ENCODE results near the gene SNRPA. TPM values are rescaled to one million over a fixed set of nuclear protein-coding genes. Genes with fewer than 3 reads are reported as not detected.

SNRPA gene
- total and polyA plus RNA-seq, 2 of the 13 experiments (the other 11 are each of a cell fraction or from before 2014, with no cell fraction given): 59.6 to 162 TPM

- no peak for TF ChIP-seq ZNF24 (IDR thresholded peaks at IDR 0.05)
- TF ChIP-seq TAF1 (CRISPR knock-in tag; IDR thresholded peaks at IDR 0.05): peak; percentile 46; the same call in 1 of the 2 replicates
- no peak for TF ChIP-seq RCOR2 (CRISPR knock-in tag; IDR thresholded peaks at IDR 0.05)
- no peak for TF ChIP-seq GRHL1 (CRISPR knock-in tag; conservative IDR thresholded peaks at IDR 0.05)
- no peak for TF ChIP-seq MAX (IDR thresholded peaks at IDR 0.05)
Measured at GRCh38 chr19:40777645-40777936, 26.6 kb downstream of the SNRPA start (continued).

- Histone ChIP-seq H3K27ac (ENCODE audit: extremely low read length, insufficient read depth, low read length) (peak within 1 kb of the TSS; percentile 97), H4K20me1 (ENCODE audit: insufficient read depth, low read length) (no peaks in the 10 kb centered on the region), H3K4me3 (replicated peaks in 1 of 3; ENCODE audit: insufficient read depth in 1 of 3, low read depth in 2 of 3, low read length in 3 of 3) (peak within 1 kb of the TSS; percentile 70 to 88 (median 81)), H3K27me3 (ENCODE audit: control insufficient read depth in 1 of 2, insufficient read depth in 2 of 2, low read length in 2 of 2) (no peaks in the 10 kb centered on the region; a peak in 1 of 5 replicates), H3K4me1 (ENCODE audit: insufficient read depth, low read length) (peaks cover 31% of the 10 kb centered on the region), H3K36me3 (replicated peaks in 1 of 2; ENCODE audit: control insufficient read depth in 1 of 2, insufficient read depth in 2 of 2, low read length in 2 of 2) (no peaks in the 10 kb centered on the region), H3K79me2 (ENCODE audit: insufficient read depth, low read length) (no peaks in the 10 kb centered on the region), H3K9me3 (ENCODE audit: low read length) (no peaks in the 10 kb centered on the region), H3K9ac (ENCODE audit: insufficient read depth, low read depth, low read length) (peak within 1 kb of the TSS; percentile 90), H3K4me2 (ENCODE audit: low read depth, low read length) (peak within 1 kb of the TSS; percentile 95), H2AFZ (ENCODE audit: low read length) (peak within 1 kb of the TSS; percentile 16)
- ChIA-PET CTCF (ENCODE audit: low intra/inter-chr PET ratio, low total read pairs) (no interaction called here), POLR2A (interaction anchor here (0.6 to 4.1 kb wide), 26 partner anchors 8 to 780 kb away, joined by 3 to 90 read pairs (median 6); partner anchors contain the start of genes ACTMAP, COQ8B, EGLN2 and ITPKC)
- WGBS (ENCODE audit: low lambda C conversion rate): 2% methylated on average over 32 of the region's 56 CpGs
- FAIRE-seq (peak; percentile 87), DNase-seq (ENCODE audit: low spot score) (peak; percentile 99), ATAC-seq (peak; percentile 88)
- no TSS peak for BruUV-seq (replicated peaks)
- in situ Hi-C loops (cut with HindIII; ENCODE audit: extremely low pct_ligation_motif_present, low pct_unique_long_range_greater_than_20kb): no loop called here
- intact Hi-C loops (cut with micrococcal nuclease; ENCODE audit: unreplicated experiment): loop anchor here (1.0 kb wide), 1 partner anchor 20 kb away; no protein-coding TSS in a partner anchor
- TF ChIP-seq ZNF569 (CRISPR knock-in tag; IDR thresholded peaks at IDR 0.05; ENCODE audit: borderline replicate concordance) (no peak), ELF1 (CRISPR knock-in tag; IDR thresholded peaks at IDR 0.05) (peak; percentile 96), KDM5A (IDR thresholded peaks at IDR 0.05; ENCODE audit: borderline replicate concordance, low read length) (peak; percentile 37; the same call in 1 of the 2 replicates), CHCHD3 (CRISPR knock-in tag; IDR thresholded peaks at IDR 0.05) (no peak), CEBPZ (IDR thresholded peaks at IDR 0.05; ENCODE audit: low read length) (peak; percentile 40; the same call in 1 of the 2 replicates), DNMT1 (CRISPR knock-in tag; IDR thresholded peaks at IDR 0.05) (no peak), MXD1 (CRISPR knock-in tag; IDR thresholded peaks at IDR 0.05) (no peak), CBX5 (CRISPR knock-in tag; IDR thresholded peaks at IDR 0.05; ENCODE audit: borderline replicate concordance) (no peak), EEA1 (CRISPR knock-in tag; IDR thresholded peaks at IDR 0.05; ENCODE audit: borderline replicate concordance) (0 out of 2 replicates have a peak, but pooled peaks have one; percentile 40), POLR2G (IDR thresholded peaks at IDR 0.05; ENCODE audit: low read depth, low read length) (peak; percentile 64; the same call in 1 of the 2 replicates)
Measured at GRCh38 chr19:40777937-40778705, 27.1 kb downstream of the SNRPA start, which contains the start of gene RAB4B. Gene RAB4B, plus strand, starts transcription at chr19:40778247. Its CDS starts 129 bp downstream, at chr19:40778376.

Data from HepG2 (cell line).